GM19468 (cell line): ENCODE results near the gene FBXO38.
A peak's percentile ranks its signal among the peaks of the same experiment; 100 is the strongest.

Experiments
- ATAC-seq: cut with Tn5 transposase; IDR thresholded peaks from one replicate; pipeline ENCODE4 v1.9.1; 2021; ENCODE audit warnings: mild to moderate bottlenecking, moderate library complexity, moderate number of reproducible peaks; ENCODE audit not compliant: unreplicated experiment; ENCODE audit errors: extremely low read depth

The FBXO38 gene, protein sequence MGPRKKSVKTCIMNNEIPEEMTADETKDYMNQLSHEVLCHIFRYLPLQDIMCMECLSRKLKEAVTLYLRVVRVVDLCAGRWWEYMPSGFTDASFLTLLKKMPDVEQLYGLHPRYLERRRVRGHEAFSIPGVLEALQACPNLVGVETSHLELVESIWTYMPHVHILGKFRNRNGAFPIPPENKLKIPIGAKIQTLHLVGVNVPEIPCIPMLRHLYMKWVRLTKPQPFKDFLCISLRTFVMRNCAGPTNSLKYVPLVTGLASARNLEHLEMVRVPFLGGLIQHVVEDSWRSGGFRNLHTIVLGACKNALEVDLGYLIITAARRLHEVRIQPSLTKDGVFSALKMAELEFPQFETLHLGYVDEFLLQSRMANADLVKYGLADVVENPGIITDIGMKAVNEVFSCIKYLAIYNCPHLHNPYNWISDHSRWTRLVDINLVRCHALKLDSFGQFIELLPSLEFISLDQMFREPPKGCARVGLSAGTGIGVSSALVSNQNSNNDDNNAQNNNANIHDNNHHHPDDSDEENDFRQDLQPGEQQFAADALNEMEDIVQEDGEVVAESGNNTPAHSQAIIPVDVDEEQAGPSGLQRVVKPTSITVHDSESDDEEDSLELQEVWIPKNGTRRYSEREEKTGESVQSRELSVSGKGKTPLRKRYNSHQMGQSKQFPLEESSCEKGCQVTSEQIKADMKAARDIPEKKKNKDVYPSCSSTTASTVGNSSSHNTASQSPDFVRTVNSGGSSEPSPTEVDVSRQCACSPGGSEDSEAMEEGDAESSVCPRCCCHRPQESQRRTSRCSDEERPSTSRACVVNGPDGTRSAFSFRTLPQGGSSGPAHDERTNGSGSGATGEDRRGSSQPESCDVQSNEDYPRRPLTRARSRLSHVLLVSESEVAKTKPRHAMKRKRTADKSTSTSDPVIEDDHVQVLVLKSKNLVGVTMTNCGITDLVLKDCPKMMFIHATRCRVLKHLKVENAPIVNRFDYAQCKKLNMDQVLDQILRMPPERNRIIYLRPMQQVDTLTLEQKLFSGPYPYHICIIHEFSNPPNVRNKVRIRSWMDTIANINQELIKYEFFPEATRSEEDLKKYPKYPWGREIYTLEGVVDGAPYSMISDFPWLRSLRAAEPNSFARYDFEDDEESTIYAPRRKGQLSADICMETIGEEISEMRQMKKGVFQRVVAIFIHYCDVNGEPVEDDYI

DNA sequence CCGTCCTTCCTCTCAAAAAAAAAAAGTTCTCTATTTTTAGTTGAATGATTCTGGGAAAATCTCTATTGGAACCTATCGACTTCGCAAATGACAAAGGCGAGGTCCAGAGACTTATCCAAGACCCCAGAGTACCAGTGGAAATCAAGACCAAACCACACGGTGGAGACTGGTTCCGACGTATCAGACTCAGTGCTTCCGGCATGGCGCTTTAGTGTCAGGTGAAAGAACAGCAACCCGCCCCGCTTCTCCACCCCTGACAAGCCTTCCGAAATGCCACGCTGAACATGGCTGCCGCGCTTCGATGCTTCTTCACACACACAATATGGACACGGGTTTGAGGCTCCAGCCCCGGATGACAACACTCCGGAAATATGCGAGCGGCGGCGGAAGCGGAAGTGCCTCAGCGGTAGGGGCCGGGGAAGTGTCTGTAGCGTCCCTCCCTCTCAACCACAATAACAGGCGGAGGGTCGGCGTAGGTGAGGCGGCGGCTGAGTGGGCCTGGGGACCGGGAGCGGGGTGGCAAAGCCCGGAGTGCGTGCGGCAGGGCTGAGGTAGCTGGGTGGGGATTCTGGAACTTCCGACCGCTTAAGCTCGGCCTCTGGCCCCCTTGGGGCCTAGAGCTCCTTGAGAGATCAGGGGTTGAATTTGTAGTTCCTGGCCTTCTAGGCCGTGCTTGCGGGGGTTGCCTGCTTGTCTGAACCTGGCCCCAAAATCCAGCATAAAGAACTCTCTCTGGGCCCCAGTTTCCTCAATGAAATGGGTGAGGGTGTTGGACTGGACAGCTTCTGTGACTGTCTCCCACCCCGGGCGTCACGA, at the start of gene FBXO38:
Gene FBXO38, plus strand, starts transcription at position 395 of the 816 bp plus-strand sequence. CDS start 10,819 bp downstream, outside the sequence.
- ATAC-seq, result peak; percentile 98

DNA sequence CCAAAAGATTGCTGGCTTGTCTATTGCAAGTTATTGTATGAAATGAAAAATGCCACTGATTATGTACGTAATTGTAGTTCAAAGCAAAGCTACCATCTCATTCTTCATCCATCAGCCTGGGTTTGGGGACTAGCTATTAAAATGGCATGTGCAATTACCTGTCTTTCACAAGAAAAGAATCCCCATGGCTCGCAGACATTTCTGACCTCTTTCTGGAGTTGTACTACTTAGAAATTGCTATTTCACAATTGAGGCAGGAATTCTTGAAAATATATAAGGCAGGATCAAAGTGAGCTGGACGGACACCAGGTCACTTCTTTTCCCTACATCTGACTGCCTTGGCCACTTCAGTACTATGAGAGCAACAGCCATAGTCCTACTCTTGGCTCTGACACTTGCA, 48.5 kb upstream of the FBXO38 start, which contains the start of gene SPINK9:
Gene SPINK9, plus strand, starts transcription at position 301 of the 400 bp plus-strand sequence. Its CDS starts 55 bp downstream, at position 356.
- ATAC-seq, result no peak

- no peak for ATAC-seq
Measured at GRCh38 chr5:148336704-148337435, 46.9 kb upstream of the FBXO38 start.

DNA sequence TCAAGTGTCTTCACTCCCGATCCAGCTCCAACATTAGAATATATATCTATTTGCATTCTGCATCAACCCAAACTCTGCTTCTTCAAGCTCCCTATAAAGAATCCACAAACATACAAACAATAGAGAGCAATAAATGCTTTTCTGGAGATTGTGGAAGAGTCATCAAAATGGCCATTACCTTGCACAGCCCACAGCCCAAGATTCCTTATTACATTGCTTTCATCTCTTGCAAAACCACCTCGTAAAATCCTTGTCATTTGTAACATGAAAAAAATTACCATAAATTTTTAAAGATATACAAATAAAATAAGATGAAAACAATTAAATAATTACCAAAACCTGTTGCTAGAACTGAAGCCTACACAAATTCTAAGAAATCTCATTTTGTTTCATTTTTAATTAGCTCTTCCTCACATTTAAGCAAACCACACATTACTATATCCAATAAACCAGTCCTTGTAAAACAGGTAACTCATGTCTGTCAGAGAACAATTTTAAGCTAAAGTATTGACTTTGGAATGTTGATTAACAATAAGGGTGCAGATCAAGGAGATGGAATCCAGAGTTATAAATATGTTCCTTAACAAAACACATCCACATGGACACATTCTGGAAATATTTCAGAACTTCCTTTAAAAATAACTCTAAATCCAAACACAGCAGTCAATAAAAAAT, 41.2 kb upstream of the FBXO38 start:
- no peak for ATAC-seq

GRCh38 chr5:148343046-148343407, 40.7 kb upstream of the FBXO38 start:
- ATAC-seq, result no peak

DNA sequence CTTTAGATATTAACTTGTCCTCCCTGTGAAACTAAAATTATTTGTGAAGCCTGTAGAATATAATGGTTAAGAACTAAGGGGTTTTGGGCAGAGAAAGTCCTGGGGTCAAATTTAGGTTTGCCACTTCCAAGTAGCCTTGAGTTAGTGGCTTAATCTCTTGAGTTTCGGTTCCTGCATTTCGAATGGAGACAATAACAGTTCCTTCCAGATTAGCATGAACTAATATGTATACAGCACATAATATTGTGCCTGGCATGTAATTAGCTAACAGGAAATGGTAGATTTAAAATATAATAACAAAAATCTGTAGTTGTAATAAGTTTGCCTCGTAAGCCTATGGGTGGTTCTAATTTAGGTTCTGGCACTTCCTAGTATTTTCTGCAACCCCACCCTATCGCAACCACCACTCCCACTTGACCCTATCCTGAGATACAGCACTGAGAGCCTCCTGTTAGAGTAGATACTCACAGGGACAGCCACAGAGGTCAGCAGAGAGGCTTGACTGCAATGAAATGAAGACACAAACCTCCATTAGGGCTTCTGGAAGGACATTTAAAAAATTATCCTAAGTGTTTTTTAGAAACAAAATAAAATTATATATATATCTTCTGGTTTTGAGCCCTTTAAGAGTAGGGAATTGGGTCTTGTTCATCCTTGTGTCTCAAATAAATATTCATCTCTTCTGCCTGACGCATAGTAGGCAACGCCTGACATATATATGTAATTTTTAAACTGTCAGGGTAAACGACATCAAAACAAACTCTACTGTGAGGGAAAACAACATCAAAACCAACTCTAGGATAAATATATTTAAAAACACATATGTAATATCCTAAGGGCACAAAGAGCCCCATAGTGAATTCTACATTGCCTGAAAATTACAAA, 39.9 kb upstream of the FBXO38 start:
- no peak for ATAC-seq

DNA sequence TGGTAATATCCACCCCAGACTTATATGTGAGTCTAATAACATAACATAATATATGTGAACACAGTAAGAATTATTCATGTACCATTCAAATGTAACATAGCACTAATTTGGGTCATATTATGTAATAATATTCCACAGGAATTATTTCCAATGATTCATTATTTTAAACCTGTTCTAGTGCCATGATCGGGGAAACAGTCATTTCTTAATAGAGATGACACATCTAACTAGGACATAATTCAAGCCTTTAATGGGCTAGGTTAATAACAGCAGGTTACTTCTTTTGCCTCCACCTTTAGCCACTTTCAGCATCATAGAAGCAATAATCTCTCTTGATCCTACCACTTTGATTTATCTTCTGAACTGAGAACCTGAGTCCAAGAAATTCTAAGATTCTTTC, 36.1 kb upstream of the FBXO38 start:
- no peak for ATAC-seq

- ATAC-seq, result no peak
Measured at GRCh38 chr5:148352696-148353095, 31.1 kb upstream of the FBXO38 start.

- ATAC-seq, result no peak
Measured at GRCh38 chr5:148353634-148354033, 30.1 kb upstream of the FBXO38 start.

- no peak for ATAC-seq
Measured at GRCh38 chr5:148364343-148364742, 19.4 kb upstream of the FBXO38 start.

DNA sequence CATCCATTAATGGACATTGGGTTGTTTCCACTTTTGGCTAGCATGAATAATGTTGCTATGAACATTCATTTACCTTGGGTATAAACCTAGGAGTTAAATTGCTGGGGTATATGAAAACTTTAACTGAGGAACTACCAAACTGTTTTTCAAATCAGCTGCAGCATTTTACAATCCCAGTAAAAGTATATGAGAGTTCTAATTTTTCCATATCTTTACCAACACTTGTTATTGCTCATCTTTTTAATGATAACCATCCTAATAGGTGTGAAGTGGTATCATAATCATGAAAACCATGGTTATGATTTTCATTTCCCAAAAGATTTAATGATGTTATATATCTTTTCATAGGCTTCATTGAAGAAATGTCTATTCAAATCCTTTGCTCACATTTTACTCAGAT, 15.5 kb upstream of the FBXO38 start:
- no peak for ATAC-seq

DNA sequence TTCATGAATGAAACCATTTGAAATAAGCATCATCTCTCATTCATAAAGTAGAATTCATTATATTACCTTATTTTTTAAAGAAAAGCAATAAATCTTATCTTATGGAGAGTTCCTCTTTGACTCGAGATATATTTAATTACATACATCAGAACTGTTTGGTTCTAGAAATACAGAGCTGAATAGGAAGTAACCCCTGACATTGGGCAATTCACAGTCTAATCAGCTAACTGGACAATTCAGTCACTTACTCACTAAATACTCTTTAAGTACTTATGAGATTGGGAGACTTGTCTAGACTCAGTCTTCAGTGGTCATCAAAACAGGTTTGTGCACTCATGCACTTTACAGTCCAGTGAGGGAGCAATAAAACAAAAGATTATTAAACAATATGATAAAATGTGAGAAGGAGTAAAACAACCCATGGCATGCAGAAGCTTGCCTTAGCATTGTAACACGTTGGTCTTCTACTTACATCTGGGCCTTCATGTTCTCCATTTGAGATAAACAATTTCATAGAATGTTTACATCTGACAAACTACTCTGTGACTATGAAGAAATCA, 11.5 kb upstream of the FBXO38 start:
- no peak for ATAC-seq

DNA sequence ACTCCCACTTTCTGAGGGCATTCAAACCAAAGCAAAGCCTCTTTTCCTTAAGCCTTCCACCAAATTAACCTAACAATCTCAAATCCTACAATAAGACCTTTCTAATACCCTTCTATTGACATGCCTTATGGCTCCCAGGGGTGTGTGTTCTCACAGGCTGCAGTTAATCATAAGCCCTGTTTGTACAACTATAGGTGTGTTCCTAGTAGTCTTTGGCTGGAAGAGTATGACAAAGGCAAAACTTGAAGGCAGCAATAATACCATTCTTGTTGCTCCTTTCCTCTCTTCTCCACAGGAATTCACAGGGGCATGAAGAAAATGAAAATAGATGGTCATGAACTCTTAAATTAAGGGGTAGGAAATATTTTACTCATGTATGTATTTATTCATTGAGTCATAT, 10.9 kb upstream of the FBXO38 start:
- ATAC-seq, result no peak

GRCh38 chr5:148374690-148375360, 8.9 kb upstream of the FBXO38 start:
- peak; percentile 61 for ATAC-seq

- no peak for ATAC-seq
Measured at GRCh38 chr5:148376198-148376597, 7.6 kb upstream of the FBXO38 start.

DNA sequence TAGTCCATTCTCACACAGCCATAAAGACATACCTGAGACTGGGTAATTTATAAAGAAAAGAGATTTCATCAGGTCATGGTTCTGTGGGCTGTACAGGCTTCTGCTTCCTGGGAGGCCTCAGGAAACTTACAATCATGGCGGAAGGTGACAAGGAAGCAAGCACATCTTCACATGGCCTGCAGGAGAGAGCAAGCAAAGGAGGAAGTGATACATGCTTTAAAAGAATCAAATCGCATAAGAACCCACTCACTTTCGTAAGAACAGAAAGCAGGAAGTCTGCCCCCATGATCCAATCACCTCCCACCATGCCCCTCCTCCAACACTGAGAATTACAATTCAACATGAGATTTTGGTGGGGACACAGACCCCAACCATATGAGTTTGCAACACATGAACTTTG, 5.1 kb upstream of the FBXO38 start:
- no peak for ATAC-seq

- ATAC-seq, result no peak
Measured at GRCh38 chr5:148379340-148379739, 4.4 kb upstream of the FBXO38 start.
